BLaER1 (cell line): ENCODE results near the gene MAGEA8.
"Not testable (repeated sequence)": the region's sequence is repeated elsewhere in the genome, so short reads cannot be mapped to it uniquely, and the experiment has no call there.

Experiments used
- H3K27ac ChIP-seq: shearing (Covaris generic); formaldehyde crosslinking; 2 replicates; pipeline ENCODE4 v1.8.1; 2022
- H3K27me3 ChIP-seq: shearing (Covaris generic); formaldehyde crosslinking; 2 replicates; pipeline ENCODE4 v1.8.1; 2022
- H3K36me3 ChIP-seq: shearing (Covaris generic); formaldehyde crosslinking; 2 replicates; pipeline ENCODE4 v1.8.1; 2022
- H3K4me1 ChIP-seq: shearing (Covaris generic); formaldehyde crosslinking; 2 replicates; pipeline ENCODE4 v1.8.1; 2022
- H3K4me2 ChIP-seq: shearing (Covaris generic); formaldehyde crosslinking; 2 replicates; pipeline ENCODE4 v1.8.1; 2022
- H3K4me3 ChIP-seq: shearing (Covaris generic); formaldehyde crosslinking; 2 replicates; pipeline ENCODE4 v1.8.1; 2022
- H3K9ac ChIP-seq: shearing (Covaris generic); formaldehyde crosslinking; 2 replicates; pipeline ENCODE4 v1.8.1; 2022
- H3K9me3 ChIP-seq: shearing (Covaris generic); formaldehyde crosslinking; 2 replicates; pipeline ENCODE4 v1.8.1; 2022
- H4K20me1 ChIP-seq: shearing (Covaris generic); formaldehyde crosslinking; 2 replicates; pipeline ENCODE4 v1.8.1; 2022
- Cebpa-rat ChIP-seq: shearing (Covaris generic); IDR thresholded peaks from 2 replicates; pipeline ENCODE4 v1.8.1; 2022

MAGEA8 gene

DNA sequence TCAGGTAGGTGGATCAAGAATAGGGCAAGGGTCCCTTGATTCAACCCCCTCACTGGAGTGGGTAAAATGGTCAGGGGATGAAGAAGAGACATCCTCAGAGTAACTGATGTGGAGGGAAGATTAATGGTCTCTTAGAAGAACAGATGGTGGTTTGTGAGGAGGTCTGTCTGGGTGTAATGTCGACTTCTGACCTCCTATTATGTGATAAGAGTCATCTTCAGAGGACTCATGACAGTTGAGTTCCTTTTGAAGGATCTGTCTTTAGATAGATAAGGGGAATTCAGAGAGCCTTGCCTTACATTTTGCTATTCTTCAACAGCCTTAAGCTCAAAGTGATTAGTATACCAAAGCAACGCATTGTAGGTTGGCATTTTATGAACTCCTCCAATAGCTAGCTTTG, 27.1 kb upstream of the MAGEA8 start:
- TF ChIP-seq Cebpa-rat, result no peak
- Histone ChIP-seq H3K4me3 (no peak overlapping the region), H3K27ac (no peak overlapping the region), H3K36me3 (no peaks in the 10 kb centered on the region), H3K9me3 (peaks cover 10% of the 10 kb centered on the region), H4K20me1 (no peaks in the 10 kb centered on the region), H3K9ac (no peak overlapping the region), H3K4me2 (no peak overlapping the region), H3K27me3 (no peaks in the 10 kb centered on the region), H3K4me1 (no peaks in the 10 kb centered on the region)

DNA sequence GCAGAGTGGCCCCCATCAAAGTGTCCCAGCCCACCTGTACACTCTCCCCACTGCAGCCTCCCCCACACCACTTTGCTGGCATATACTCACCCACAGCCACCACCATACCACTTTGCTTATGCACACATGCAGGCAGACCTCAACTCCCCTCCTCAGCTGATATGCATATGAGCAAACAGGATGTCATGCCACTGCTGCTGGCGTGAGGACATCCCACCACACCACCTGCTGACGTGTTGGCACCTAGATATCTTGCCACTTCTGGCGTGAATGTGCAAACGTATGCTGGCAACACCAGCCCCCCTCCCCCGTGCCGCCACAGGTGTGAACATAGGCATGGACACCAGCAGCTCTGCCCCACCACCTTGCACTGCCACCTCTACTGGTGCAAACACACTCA, 22.4 kb upstream of the MAGEA8 start:
- Histone ChIP-seq H3K36me3 (no peaks in the 10 kb centered on the region), H4K20me1 (no peaks in the 10 kb centered on the region), H3K4me2 (no peak overlapping the region), H3K27ac (no peak overlapping the region), H3K4me1 (no peaks in the 10 kb centered on the region), H3K27me3 (no peaks in the 10 kb centered on the region), H3K4me3 (no peak overlapping the region), H3K9me3 (peaks cover 31% of the 10 kb centered on the region), H3K9ac (no peak overlapping the region)
- TF ChIP-seq Cebpa-rat, result no peak

DNA sequence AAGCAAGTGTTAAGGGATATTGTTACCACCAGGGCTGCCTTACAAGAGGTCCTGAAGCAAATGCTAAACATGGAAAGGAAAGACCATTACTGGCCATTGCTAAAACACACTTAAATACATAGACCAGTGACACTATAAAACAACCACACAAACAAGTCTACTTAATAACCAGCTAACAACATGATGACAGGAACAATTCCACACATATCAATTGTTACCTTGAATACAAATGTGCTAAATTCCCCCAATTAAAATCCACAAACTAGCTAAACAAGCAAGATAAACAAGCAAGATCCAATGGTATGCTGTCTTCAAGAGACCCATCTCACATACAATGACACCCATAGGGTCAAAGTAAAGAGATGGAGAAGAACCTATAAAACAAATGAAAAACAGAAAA, 20.5 kb upstream of the MAGEA8 start:
- no peak for TF ChIP-seq Cebpa-rat
- Histone ChIP-seq H4K20me1 (no peaks in the 10 kb centered on the region), H3K36me3 (no peaks in the 10 kb centered on the region), H3K4me3 (no peak overlapping the region), H3K27me3 (no peaks in the 10 kb centered on the region), H3K4me2 (no peak overlapping the region), H3K9ac (no peak overlapping the region), H3K27ac (no peak overlapping the region), H3K9me3 (peaks cover 31% of the 10 kb centered on the region), H3K4me1 (no peaks in the 10 kb centered on the region)

DNA sequence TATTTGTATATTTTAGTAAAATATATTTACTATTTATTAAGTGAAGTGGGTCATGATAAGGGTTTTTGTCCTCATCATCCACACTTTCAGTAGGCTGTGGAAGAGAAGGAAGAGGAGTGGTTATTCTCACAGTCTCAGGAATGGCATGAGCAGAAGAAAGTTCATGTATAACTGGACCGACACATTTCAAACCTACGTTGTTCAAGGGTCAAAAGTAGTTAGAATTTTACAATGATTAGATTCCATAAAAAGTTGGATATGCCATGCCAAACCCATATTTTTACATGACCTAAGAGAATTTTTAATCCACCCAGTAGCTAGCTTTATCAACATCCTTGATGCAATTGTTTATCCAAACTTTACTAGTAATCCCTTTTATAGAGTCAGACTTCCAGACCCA, 15.6 kb upstream of the MAGEA8 start:
- H3K36me3 ChIP-seq, result no peaks in the 10 kb centered on the region
- H3K27ac ChIP-seq, result no peak overlapping the region
- H3K4me3 ChIP-seq, result no peak overlapping the region
- H3K9me3 ChIP-seq, result peaks cover 5% of the 10 kb centered on the region
- H3K4me1 ChIP-seq, result no peaks in the 10 kb centered on the region
- H4K20me1 ChIP-seq, result no peaks in the 10 kb centered on the region
- no peak overlapping the region for H3K9ac ChIP-seq
- no peak for TF ChIP-seq Cebpa-rat
- no peak overlapping the region for H3K4me2 ChIP-seq
- no peaks in the 10 kb centered on the region for H3K27me3 ChIP-seq

DNA sequence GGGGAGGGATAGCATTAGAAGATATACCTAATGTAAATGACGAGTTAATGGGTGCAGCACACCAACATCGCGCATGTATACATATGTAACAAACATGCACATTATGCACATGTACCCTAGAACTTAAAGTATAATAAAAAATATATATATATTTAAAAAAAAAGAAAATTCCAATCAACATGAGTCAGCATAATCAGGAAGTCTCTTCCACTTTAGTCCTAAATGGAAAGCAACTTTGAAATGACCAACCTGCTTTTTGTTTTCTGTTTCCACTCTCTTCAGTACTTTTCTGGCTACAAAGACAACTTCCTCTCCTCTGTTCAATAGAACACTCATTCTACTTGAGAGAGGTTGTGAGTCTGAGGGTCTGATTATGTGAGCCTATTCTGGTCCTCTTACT, 13.5 kb upstream of the MAGEA8 start:
- Histone ChIP-seq H3K4me2 (no peak overlapping the region), H4K20me1 (no peaks in the 10 kb centered on the region), H3K4me3 (no peak overlapping the region), H3K9ac (no peak overlapping the region), H3K4me1 (no peaks in the 10 kb centered on the region), H3K27me3 (no peaks in the 10 kb centered on the region), H3K9me3 (no peaks in the 10 kb centered on the region), H3K27ac (no peak overlapping the region), H3K36me3 (no peaks in the 10 kb centered on the region)
- no peak for TF ChIP-seq Cebpa-rat

DNA sequence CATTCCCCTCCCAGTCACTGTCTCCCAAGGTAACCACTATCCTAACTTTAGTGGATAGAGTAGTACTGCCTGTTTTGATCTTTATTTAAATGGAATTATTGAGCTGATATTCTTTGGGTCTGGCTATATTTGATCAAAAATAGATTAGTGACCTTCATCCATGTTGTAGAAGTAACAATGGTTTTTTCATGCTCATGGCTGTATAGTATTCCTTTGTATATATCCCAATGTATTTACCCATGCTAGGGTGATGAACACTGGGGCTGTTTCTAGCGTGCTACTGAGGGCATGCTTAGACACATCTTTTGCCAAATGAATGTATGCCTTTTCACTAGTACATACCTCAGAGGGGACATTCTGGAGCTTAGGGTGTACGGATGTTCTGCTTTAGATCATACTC, 10.1 kb upstream of the MAGEA8 start:
- H3K9ac ChIP-seq, result no peak overlapping the region
- no peaks in the 10 kb centered on the region for H3K27me3 ChIP-seq
- no peaks in the 10 kb centered on the region for H4K20me1 ChIP-seq
- no peak overlapping the region for H3K27ac ChIP-seq
- no peak overlapping the region for H3K4me3 ChIP-seq
- no peaks in the 10 kb centered on the region for H3K4me1 ChIP-seq
- no peaks in the 10 kb centered on the region for H3K36me3 ChIP-seq
- no peaks in the 10 kb centered on the region for H3K9me3 ChIP-seq
- TF ChIP-seq Cebpa-rat, result no peak
- H3K4me2 ChIP-seq, result no peak overlapping the region

DNA sequence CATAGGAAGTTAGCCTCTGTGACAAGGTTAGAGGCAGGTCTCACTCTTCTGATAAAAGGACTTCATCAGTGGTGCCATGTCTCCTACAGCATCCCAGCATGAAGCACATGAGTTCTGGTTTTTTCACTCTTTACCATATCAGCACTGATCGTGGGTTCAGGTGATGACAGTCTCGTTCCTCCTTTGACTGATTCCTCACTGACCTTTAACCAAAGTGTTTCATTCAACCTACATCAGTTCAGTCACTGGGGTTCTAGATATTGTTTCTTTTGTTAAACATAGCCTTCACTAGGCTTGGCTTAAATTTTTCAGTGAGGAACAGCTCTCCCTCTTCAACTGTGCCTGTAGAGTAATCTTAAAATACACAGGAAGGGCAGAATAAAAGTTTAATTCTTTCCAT, 9.6 kb upstream of the MAGEA8 start:
- Histone ChIP-seq H3K4me1 (no peaks in the 10 kb centered on the region), H3K27me3 (no peaks in the 10 kb centered on the region), H3K4me2 (no peak overlapping the region), H3K27ac (no peak overlapping the region), H4K20me1 (no peaks in the 10 kb centered on the region), H3K9ac (no peak overlapping the region), H3K9me3 (no peaks in the 10 kb centered on the region), H3K4me3 (no peak overlapping the region), H3K36me3 (no peaks in the 10 kb centered on the region)
- no peak for TF ChIP-seq Cebpa-rat

DNA sequence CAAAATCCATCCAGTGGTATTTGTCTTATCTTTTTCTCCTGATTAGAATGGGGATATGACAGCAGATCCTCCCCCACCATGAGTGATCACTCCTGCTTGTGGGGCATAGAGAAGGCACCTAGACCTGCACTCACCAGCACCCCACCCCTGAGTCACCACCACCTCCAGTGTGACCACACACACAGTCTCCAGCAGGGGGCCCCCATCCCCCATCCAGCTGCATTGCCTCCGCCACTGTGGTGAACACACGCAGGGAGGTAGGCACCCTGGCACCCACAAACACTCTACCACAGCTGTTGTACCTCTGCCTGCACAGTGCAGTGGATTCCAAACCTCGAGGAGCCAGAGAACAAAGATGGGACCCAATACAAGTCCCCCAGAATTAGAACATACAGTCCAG, 9.0 kb upstream of the MAGEA8 start:
- Histone ChIP-seq H3K4me2 (no peak overlapping the region), H3K9ac (no peak overlapping the region), H3K4me3 (no peak overlapping the region), H3K4me1 (no peaks in the 10 kb centered on the region), H4K20me1 (no peaks in the 10 kb centered on the region), H3K9me3 (no peaks in the 10 kb centered on the region), H3K36me3 (no peaks in the 10 kb centered on the region), H3K27ac (no peak overlapping the region), H3K27me3 (no peaks in the 10 kb centered on the region)
- TF ChIP-seq Cebpa-rat, result no peak

DNA sequence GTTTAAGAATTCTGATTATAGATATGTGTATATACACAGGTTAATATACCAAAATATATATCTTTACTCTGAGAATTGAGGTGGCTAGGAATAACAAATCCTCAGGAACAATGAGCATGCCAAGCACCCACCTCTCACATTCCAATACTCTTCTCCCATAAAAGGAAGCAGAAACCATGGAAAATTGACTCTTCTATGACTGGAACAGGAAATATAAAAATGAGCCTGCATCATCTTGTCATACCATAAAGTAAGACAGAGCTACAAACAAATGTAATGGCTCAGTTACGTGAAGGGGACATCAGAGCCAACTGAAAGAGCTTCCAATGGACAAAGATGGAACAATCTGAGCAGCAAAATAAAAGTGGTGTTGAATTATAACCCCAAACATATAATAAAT, 3.8 kb upstream of the MAGEA8 start:
- no peak overlapping the region for H3K27ac ChIP-seq
- TF ChIP-seq Cebpa-rat, result no peak

DNA sequence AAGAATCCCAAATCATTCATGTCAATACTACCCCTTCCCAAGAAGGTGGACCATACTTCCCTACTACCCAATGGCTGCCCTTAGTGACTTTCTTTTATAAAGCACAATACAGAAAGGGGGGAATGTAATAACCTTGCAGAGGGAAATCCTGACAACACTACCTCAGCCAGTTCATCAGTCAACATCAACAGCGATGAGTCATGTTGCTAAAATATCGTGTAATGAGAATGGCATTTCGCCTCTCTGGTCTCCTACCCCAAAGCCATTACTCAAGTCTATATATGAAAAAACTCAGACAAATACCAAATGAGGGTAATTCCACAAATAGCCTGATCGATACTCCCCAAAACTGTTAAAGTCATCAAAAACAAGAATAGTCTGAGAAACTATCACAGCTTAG, 3.3 kb upstream of the MAGEA8 start:
- no peak overlapping the region for H3K4me2 ChIP-seq
- TF ChIP-seq Cebpa-rat, result no peak

More for the DNA sequence above, 3.8 kb upstream of the MAGEA8 start:
- Histone ChIP-seq H3K27me3 (no peaks in the 10 kb centered on the region), H3K9me3 (no peaks in the 10 kb centered on the region; the same call in 1 of the 2 replicates), H3K9ac (no peak overlapping the region), H3K4me1 (no peaks in the 10 kb centered on the region), H3K4me3 (no peak overlapping the region), H3K4me2 (no peak overlapping the region), H3K36me3 (no peaks in the 10 kb centered on the region), H4K20me1 (no peaks in the 10 kb centered on the region)

DNA sequence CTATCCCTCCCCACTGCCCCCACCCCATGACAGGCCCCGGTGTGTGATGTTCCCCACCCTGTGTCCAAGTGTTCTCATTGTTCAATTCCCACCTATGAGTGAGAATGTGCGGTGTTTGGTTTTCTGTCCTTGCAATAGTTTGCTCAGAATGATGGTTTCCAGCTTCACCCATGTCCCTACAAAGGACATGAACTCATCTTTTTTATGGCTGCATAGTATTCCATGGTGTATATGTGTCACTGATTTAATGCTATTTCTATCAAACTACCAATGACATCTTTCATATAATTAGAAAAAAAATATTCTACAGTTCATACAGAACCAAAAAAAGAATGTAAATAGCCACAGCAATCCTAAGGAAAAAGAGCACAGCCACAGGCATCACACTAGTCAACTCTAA, 9.8 kb downstream of the MAGEA8 start:
- not testable (repeated sequence) for H3K9me3 ChIP-seq, H3K9ac ChIP-seq, H3K4me2 ChIP-seq, H3K36me3 ChIP-seq, H3K4me3 ChIP-seq, H3K27ac ChIP-seq, H4K20me1 ChIP-seq, H3K4me1 ChIP-seq, H3K27me3 ChIP-seq

More for the DNA sequence above, 3.3 kb upstream of the MAGEA8 start:
- no peaks in the 10 kb centered on the region; the same call in 1 of the 2 replicates for H3K9me3 ChIP-seq
- no peak overlapping the region for H3K4me3 ChIP-seq
- H3K27me3 ChIP-seq, result no peaks in the 10 kb centered on the region
- no peaks in the 10 kb centered on the region for H4K20me1 ChIP-seq
- no peaks in the 10 kb centered on the region for H3K4me1 ChIP-seq
- H3K9ac ChIP-seq, result no peak overlapping the region
- H3K36me3 ChIP-seq, result no peaks in the 10 kb centered on the region
- H3K27ac ChIP-seq, result no peak overlapping the region
